Right lobe of liver (tissue), 4 donors: ENCODE measurements around the gene CEACAM20.
"Not testable (repeated sequence)": the region's sequence is repeated elsewhere in the genome, so short reads cannot be mapped to it uniquely, and the experiment has no call there.

Experiments
- CTCF ChIP-seq, 4 donors: fragments of 200-600 bp in 3 of 4; fragments of 450-650 bp in 1 of 4; IDR thresholded peaks; one replicate each; pipeline versions ENCODE4 v1.5.1 to v1.8.0; 2016 to 2022; ENCODE audit warnings: antibody characterized with exemption in 4 of 4, mild to moderate bottlenecking in 2 of 4
- POLR2A ChIP-seq: fragments of 450-650 bp; IDR thresholded peaks from one replicate; pipeline ENCODE4 v1.6.1; 2017; ENCODE audit warnings: antibody characterized with exemption, mild to moderate bottlenecking
- donor health status: DM: no; HTN: no; CAD: no.
- donor health status: DM: no; HTN: no; CAD: no.
- donor health status: DM: no; HTN: yes; CAD: no.

- not testable (repeated sequence) for TF ChIP-seq POLR2A; CTCF (IDR thresholded peaks at IDR 0.05)
These were observed 5.9 kb upstream of the CEACAM20 start for GRCh38 chr19:44535361-44535760.
